Right lung (tissue), 5 donors: ENCODE measurements around the gene RPS24. TPM values are rescaled to one million over a fixed set of nuclear protein-coding genes. Genes with fewer than 3 reads are reported as not detected.

ENCODE experiments used
- DNase-seq, 2 donors: peaks; one replicate each; pipeline ENCODE4 v3.0.0-alpha.2; 2013
- polyA plus RNA-seq, 5 donors: library from polyadenylated mRNA; unstranded; fragments of 120-200 nt; gene quantifications; one replicate each; pipeline versions ENCODE4 v1.2.1 to v1.2.3, GENCODE V29; 2013; ENCODE audit warnings: inconsistent platforms in 1 of 5, low replicate concordance in 1 of 5; ENCODE audit not compliant: insufficient read length in 5 of 5, insufficient read depth in 1 of 5

RPS24 gene
- polyA plus RNA-seq, 5 donors = 3,505 to 6,238 (median 3,983) TPM

GRCh38 chr10:78078539-78079330 lies 45.1 kb downstream of the RPS24 start:
- DNase-seq = no peak

GRCh38 chr10:78079411-78079810 lies 45.7 kb downstream of the RPS24 start:
- no peak for DNase-seq

- DNase-seq = no peak
Measured at GRCh38 chr10:78081292-78081691, 47.6 kb downstream of the RPS24 start.

DNA sequence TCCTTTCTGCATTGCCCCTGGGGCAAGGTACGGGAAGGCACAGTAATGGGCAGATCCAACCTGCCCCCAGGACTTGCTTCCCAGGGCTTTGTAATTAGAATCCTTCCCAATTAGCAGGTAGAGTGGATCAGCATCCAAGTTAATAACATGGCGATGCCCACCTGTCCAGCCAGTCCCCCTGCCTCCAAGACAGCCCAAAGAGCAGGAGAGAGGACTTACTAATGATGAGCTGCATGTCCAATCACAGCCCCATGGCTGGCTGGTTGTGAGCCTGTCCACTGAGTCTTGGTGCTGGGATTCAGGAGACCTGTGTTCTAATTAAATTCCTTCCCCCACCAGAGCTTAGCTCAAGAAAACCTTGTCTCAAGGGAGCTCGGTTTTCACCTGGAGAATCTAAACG lies 49.0 kb downstream of the RPS24 start:
- DNase-seq = no peak

Other genes with a start within 250 kb of the RPS24 start
- gene DLG5, start 107.1 kb upstream of the RPS24 start, polyA plus RNA-seq = 10 to 100 TPM; 37.5 to 53.2 (median 44.3) TPM
- gene POLR3A, start 4.3 kb upstream of the RPS24 start, polyA plus RNA-seq = 10 to 100 TPM; 14.7 to 20.8 (median 17.0) TPM